ENCODE measurements around the gene PATZ1. TPM values are rescaled to one million over a fixed set of nuclear protein-coding genes. Genes with fewer than 3 reads are reported as not detected.
"Not testable (repeated sequence)": the region's sequence is repeated elsewhere in the genome, so short reads cannot be mapped to it uniquely, and the experiment has no call there.

PATZ1 gene
- total RNA-seq, 4 donors from 2014 or later: 12.9 to 20.6 (median 17.0) TPM

DNA sequence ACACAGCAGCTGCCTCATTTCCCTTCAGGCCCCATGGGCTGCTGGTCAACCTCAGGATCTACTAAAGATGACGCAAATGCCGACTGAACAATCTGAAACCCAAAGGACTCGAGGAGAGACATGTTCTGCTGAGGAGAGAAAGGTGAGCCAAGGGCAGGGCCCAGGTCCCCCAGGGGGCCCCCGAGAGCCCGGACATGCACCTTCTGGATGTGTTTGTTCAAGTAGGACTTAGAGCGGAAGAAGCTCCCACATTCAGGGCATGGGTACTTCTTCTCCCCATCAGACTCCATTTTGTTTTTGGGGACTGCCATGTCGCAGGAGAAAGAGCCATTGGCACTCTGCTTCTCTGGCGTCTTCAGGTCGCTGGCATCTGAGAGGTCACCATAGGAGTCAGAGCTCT is 19.3 kb downstream of the PATZ1 start:
- H3K4me1 ChIP-seq: peaks cover 0 to 11% (median 7%) of the 10 kb centered on the region in 4 donors
- H3K27me3 ChIP-seq: no peaks in the 10 kb centered on the region
- 97% methylated on average over 7 of the region's 9 CpGs for WGBS
- no peak overlapping the region for H3K27ac ChIP-seq (replicated peaks in 1 of 4)
- H3K4me3 ChIP-seq: no peak overlapping the region
- TF ChIP-seq, protein P1, sequence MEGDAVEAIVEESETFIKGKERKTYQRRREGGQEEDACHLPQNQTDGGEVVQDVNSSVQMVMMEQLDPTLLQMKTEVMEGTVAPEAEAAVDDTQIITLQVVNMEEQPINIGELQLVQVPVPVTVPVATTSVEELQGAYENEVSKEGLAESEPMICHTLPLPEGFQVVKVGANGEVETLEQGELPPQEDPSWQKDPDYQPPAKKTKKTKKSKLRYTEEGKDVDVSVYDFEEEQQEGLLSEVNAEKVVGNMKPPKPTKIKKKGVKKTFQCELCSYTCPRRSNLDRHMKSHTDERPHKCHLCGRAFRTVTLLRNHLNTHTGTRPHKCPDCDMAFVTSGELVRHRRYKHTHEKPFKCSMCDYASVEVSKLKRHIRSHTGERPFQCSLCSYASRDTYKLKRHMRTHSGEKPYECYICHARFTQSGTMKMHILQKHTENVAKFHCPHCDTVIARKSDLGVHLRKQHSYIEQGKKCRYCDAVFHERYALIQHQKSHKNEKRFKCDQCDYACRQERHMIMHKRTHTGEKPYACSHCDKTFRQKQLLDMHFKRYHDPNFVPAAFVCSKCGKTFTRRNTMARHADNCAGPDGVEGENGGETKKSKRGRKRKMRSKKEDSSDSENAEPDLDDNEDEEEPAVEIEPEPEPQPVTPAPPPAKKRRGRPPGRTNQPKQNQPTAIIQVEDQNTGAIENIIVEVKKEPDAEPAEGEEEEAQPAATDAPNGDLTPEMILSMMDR (IDR thresholded peaks at IDR 0.05): no peak
- no peak for TF ChIP-seq POLR2AphosphoS5 (IDR thresholded peaks at IDR 0.05)
- TF ChIP-seq POLR2A (IDR thresholded peaks at IDR 0.05; ENCODE audit: low read depth): no peak
- TF ChIP-seq EP300 (IDR thresholded peaks at IDR 0.05): no peak
- peaks cover 50 to 79% (median 63%) of the 10 kb centered on the region in 4 donors for H3K36me3 ChIP-seq
- DNase-seq (ENCODE audit: extremely low spot score): no peak
- intact Hi-C loops (cut with DNase I): no loop called here
- H3K9me3 ChIP-seq: no peaks in the 10 kb centered on the region

DNA sequence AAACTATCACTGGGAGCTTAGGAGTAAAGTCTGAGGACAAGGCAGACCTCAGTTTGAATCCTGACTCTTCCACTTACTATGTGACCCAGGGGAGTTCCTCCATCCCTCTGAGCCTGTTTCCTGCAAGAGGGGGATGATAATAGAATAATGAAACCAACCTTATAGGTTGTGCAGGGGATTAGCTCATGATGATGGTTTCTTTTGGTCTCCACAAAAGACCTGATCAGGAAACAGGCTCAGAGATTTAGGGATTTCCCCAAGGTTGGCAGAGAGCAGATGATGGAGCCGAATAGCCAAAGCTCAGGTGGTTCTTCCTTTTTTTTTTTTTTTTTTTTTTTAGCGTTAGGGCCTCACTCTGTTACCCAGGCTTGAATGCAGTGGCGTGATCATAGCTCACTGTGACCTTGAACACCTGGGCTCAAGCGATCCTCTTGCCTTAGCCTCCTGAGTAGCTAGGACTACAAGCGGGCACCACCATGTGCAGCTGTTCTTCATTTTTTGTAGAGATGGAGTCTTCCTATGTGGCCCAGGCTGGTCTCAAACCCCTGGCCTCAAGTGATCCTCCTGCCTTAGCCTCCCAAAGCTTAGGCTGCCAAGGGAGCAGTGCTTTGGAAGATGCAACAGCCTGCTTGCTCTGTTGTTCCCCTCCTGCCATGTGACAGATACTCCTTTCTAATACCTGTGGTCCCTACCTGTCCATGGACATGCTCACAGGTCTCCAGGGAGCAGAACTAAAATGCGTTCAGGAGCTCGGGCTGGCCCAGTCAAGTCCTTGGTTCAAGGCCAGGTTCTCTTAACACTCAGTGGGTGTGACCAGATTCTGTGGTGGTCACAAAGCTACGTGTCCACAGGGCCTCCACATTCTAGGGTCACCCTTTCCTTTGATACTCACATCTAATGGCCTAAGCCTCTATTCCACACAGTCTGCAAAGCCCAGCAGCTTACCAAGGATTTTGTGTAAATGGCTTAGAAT is 22.3 kb downstream of the PATZ1 start:
- Histone ChIP-seq H3K4me3 (no peak overlapping the region), H3K9me3 (no peaks in the 10 kb centered on the region), H3K27me3 (no peaks in the 10 kb centered on the region), H3K4me1 (peaks cover 0 to 11% (median 9%) of the 10 kb centered on the region in 4 donors), H3K36me3 (peaks cover 35 to 49% (median 40%) of the 10 kb centered on the region in 4 donors), H3K27ac (replicated peaks in 1 of 4) (no peak overlapping the region)
- TF ChIP-seq, protein P1 (IDR thresholded peaks at IDR 0.05): no peak
- TF ChIP-seq EP300 (IDR thresholded peaks at IDR 0.05) (no peak), POLR2AphosphoS5 (IDR thresholded peaks at IDR 0.05) (no peak), POLR2A (IDR thresholded peaks at IDR 0.05; ENCODE audit: low read depth) (no peak)
- 88% methylated on average over 8 of the region's 8 CpGs for WGBS
- no peak for DNase-seq (ENCODE audit: extremely low spot score)
- intact Hi-C loops (cut with DNase I): no loop called here

DNA sequence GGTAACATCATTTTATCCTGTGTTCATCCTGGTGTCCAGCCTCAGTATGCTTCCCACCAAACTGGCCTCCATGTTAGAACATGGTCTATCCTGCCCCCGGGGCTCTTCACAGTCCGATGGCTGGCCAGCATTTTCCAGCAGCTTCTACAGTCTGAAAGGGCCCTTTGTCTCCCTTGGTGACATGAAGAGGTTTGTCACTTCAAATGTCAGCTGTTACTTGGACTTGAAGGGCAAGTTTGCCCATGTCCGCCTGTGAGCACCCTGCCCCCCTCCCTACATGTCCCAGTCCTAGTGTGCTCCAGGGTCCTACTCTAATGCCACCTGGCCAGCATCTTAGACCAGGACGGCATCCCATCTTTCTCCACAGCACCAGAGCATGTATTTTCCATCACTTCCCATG is 24.7 kb downstream of the PATZ1 start:
- intact Hi-C loops (cut with DNase I): no loop called here
- 100% methylated on average over 2 of the region's 4 CpGs for WGBS
- Histone ChIP-seq H3K27ac (replicated peaks in 1 of 4) (no peak overlapping the region), H3K4me1 (peaks cover 0 to 11% (median 9%) of the 10 kb centered on the region in 4 donors), H3K4me3 (no peak overlapping the region), H3K36me3 (peaks cover 13 to 25% (median 15%) of the 10 kb centered on the region in 4 donors), H3K9me3 (no peaks in the 10 kb centered on the region), H3K27me3 (no peaks in the 10 kb centered on the region)
- TF ChIP-seq, protein P1 (IDR thresholded peaks at IDR 0.05): no peak
- TF ChIP-seq EP300 (IDR thresholded peaks at IDR 0.05) (no peak), POLR2AphosphoS5 (IDR thresholded peaks at IDR 0.05) (no peak), POLR2A (IDR thresholded peaks at IDR 0.05; ENCODE audit: low read depth) (no peak)
- no peak for DNase-seq (ENCODE audit: extremely low spot score)

DNA sequence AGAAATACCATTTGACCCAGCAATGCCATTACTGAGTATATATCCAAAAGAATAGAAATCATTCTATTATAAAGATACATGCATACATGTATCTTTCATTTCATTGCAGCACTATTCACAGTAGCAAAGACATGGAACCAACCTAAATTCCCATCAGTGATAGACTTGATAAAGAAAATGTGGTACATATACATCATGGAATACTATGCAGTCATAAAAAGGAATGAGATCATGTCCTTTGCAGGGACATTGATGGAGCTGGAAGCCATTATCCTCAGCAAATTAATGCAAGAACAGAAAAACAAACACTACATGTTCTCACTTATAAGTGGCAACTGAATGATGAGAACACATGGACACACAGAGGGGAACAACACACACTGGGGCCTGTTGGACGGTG is 31.9 kb downstream of the PATZ1 start:
- H3K4me3 ChIP-seq; intact Hi-C loops (cut with DNase I); H3K36me3 ChIP-seq; H3K27me3 ChIP-seq; H3K27ac ChIP-seq (replicated peaks in 1 of 4); DNase-seq (ENCODE audit: extremely low spot score); H3K9me3 ChIP-seq: not testable (repeated sequence)
- WGBS: 85% methylated on average over 1 of the region's 1 CpG
- H3K4me1 ChIP-seq: peaks cover 4 to 11% (median 10%) of the 10 kb centered on the region in 4 donors

DNA sequence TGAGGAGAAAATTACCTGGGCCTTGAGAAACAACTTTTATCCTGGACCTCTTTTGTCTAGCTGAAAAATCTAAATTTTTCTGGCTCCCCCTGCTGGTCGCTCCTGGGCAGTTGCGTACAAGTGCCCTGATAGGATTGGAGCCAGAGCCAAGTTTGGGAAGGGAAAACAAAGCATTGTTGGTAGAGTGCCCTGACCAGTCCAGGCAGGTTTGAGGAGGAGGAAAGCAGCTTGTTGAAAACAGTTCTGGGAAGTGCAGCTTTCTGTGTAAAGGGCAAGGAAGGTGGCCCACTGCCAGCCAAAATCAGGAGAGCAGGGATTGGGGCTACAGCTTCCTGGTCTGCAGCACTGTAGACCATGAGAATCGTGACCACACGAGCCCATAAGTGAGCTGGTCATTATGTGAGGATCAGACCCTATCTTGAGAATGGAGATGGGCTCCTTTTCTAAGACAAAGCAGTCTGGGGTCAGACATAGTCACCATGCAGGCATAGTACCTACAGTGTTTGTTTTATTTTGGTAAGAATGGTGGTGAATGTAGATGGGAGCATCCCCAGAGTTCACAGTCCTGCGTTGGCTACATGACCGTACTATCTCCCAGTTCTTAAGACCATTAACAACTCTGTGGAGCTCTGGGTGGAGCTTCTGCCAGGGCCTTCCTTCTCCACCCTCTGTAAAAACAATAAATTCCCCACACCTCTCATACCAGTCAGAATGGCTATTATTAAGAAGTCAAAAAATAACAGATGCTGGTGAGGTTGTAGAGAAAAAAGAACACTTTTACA is 32.6 kb downstream of the PATZ1 start:
- Histone ChIP-seq H3K9me3 (peaks cover 0 to 10% (median 0%) of the 10 kb centered on the region in 4 donors), H3K27ac (replicated peaks in 1 of 4) (peak overlapping the region; percentile 19 to 65 (median 46)), H3K27me3 (no peaks in the 10 kb centered on the region), H3K4me1 (peaks cover 4 to 11% (median 10%) of the 10 kb centered on the region in 4 donors), H3K4me3 (no peak overlapping the region), H3K36me3 (no peaks in the 10 kb centered on the region)
- DNase-seq (ENCODE audit: extremely low spot score): peak; percentile 94
- intact Hi-C loops (cut with DNase I): no loop called here
- 30% methylated on average over 6 of the region's 6 CpGs for WGBS
- TF ChIP-seq POLR2AphosphoS5 (IDR thresholded peaks at IDR 0.05): peak; percentile 58 to 82
- TF ChIP-seq, protein P1 (IDR thresholded peaks at IDR 0.05): peak; percentile 85 to 90 (median 90)
- no peak for TF ChIP-seq EP300 (IDR thresholded peaks at IDR 0.05)
- no peak for TF ChIP-seq POLR2A (IDR thresholded peaks at IDR 0.05; ENCODE audit: low read depth)
